Right ventricle myocardium inferior (tissue), 1 donor: ENCODE measurements around the gene CTNNB1. TPM values are rescaled to one million over a fixed set of nuclear protein-coding genes. Genes with fewer than 3 reads are reported as not detected.

Source experiments
- ATAC-seq: fragments of 200-7000 bp; cut with Tn5 transposase; one replicate; pipeline ENCODE4 v1.9.1; 2020; ENCODE audit warnings: mild to moderate bottlenecking, moderate library complexity
- DNase-seq: peaks from one replicate; pipeline ENCODE4 v3.0.0; 2021; ENCODE audit errors: missing footprints
- intact Hi-C: fragments of 100-400 bp; cut with DNase I; formaldehyde crosslinking; loops from one replicate; pipeline ENCODE4 v1.11.0; 2022
- long read RNA-seq: library from polyadenylated mRNA; unstranded; transcript quantifications from one replicate; pipeline ENCODE4 v2.0.0, GENCODE V29; 2021
- total RNA-seq: library from RNA; stranded (reverse); fragmentation: NEBNext Ultra II Directional; extraction: Animal tissue kit (Norgen Biotek cat#: 25700); gene quantifications from one replicate; pipeline ENCODE4 v1.2.1, GENCODE V29; 2021
- donor health status: DM: no; HTN: yes; CAD: no; lungs with severe emphysema.

The CTNNB1 gene
- total RNA-seq, result 160 TPM
- long read RNA-seq, transcript CTNNB1-202 (16 exons, 3,268 nt), result minor isoform, 6 of 35 reads
- long read RNA-seq, transcript CTNNB1-201 (15 exons, 3,947 nt), result major isoform, 10 of 35 reads
- long read RNA-seq, transcript CTNNB1-203 (16 exons, 3,472 nt), result minor isoform, 7 of 35 reads
- long read RNA-seq, partial matches to known transcripts, result 8 of 35 reads
- long read RNA-seq, other reads (novel, unspliced or antisense), result 1 of 35 reads

GRCh38 chr3:41198950-41199865 lies at the start of gene CTNNB1:
CTNNB1 (plus strand) TSS chr3:41199505; CDS start chr3:41224069, 24,564 bp downstream.
- peak; percentile 95 for DNase-seq
- ATAC-seq, result peak; percentile 95
- intact Hi-C loops, result loop anchor here (2.0 to 5.0 kb wide), 2 partner anchors 224 to 322 kb away; no protein-coding TSS in a partner anchor

GRCh38 chr3:41155834-41156233 lies 43.5 kb upstream of the CTNNB1 start:
- ATAC-seq, result no peak
- intact Hi-C loops, result no loop called here

GRCh38 chr3:41158947-41159346 lies 40.4 kb upstream of the CTNNB1 start:
- ATAC-seq (no peak), DNase-seq (no peak)
- intact Hi-C loops, result no loop called here

More at GRCh38 chr3:41155834-41156233, 43.5 kb upstream of the CTNNB1 start:
- no peak for DNase-seq

DNA sequence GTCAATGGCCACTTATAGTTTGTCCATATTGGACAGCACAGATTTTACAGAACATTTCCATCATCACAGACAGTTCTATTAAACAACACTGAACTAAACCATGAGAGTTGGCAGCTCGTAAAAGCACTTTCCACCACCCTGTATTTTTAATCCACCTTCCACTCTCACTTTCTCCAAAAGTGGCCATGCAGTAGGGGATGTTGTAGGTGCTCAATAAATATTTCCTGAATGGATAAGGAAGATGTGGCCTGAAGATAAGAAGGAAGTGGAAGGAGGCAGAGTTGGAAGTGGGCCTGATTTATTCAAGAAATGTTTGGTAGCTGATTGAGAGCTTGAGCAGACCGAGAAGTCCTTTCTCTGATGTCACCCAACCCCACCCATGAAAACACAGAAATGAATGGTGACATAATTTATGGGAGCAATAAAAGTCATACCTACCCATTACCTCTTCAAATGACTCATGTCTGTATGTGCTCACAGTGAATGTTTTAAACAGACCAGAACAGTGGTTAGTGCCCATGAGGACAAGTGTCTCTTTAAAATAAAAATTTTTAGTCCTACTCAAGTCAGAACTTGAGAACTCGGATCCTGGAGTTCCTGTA lies 39.6 kb upstream of the CTNNB1 start:
- DNase-seq (no peak), ATAC-seq (no peak)
- intact Hi-C loops, result no loop called here

GRCh38 chr3:41162541-41162940 lies 36.8 kb upstream of the CTNNB1 start:
- ATAC-seq (no peak), DNase-seq (no peak)
- intact Hi-C loops, result no loop called here

- intact Hi-C loops, result no loop called here
- ATAC-seq, result no peak
Measured at GRCh38 chr3:41163006-41163405, 36.3 kb upstream of the CTNNB1 start.

GRCh38 chr3:41163421-41163820 lies 35.9 kb upstream of the CTNNB1 start:
- no peak for ATAC-seq
- intact Hi-C loops, result no loop called here
- DNase-seq, result no peak

More at GRCh38 chr3:41163006-41163405, 36.3 kb upstream of the CTNNB1 start:
- DNase-seq, result no peak

DNA sequence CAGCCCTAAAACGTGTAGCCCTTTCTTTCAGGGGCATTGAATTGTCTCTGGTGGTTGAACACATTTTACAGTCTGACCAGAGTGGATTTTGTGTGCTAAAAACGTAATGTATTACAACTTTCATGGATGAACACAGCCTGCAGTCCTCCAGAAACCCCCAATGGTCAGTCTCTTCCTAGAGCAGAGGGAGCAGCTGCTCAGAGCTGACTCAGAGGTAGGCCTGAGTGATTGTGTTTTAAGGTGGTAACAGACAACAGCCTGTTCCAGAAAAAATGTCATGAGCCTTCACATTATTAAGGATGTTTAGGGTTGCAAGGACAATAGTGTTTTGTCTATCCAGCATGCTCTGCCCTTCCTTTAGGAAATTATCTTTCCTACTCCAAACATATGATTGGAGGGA lies 34.5 kb upstream of the CTNNB1 start:
- intact Hi-C loops, result no loop called here
- DNase-seq, result no peak
- ATAC-seq, result no peak

- DNase-seq (no peak), ATAC-seq (no peak)
- intact Hi-C loops, result no loop called here
Measured at GRCh38 chr3:41167722-41168497, 31.4 kb upstream of the CTNNB1 start.

- DNase-seq (no peak), ATAC-seq (no peak)
- intact Hi-C loops, result no loop called here
Measured at GRCh38 chr3:41169023-41169422, 30.3 kb upstream of the CTNNB1 start.

- DNase-seq (no peak), ATAC-seq (no peak)
- intact Hi-C loops, result no loop called here
Measured at GRCh38 chr3:41173926-41174885, 25.1 kb upstream of the CTNNB1 start.

GRCh38 chr3:41175365-41175764 lies 23.9 kb upstream of the CTNNB1 start:
- intact Hi-C loops, result no loop called here
- ATAC-seq (no peak), DNase-seq (no peak)

DNA sequence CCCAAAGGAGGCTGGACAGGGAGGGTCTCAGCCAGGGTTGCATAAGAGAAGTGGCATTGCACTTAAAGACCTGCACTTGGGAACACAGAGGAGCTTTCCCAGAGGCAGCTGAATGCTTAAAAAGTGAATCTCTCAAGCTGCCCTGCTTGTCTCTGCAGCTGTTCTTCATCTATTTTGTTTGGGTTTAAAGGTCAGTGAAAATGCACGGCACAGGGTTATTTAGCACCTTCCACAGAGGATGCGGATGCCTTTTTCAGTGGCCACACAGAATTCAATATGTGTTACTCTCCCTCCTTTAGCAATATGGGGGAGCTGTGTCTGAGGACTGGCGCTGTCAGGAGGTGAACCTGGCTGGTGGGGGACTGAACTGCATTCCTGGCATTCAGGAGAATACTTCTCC lies 22.7 kb upstream of the CTNNB1 start:
- ATAC-seq, result no peak
- intact Hi-C loops, result no loop called here
- DNase-seq, result no peak

- DNase-seq, result no peak
- intact Hi-C loops, result no loop called here
Measured at GRCh38 chr3:41178576-41178975, 20.7 kb upstream of the CTNNB1 start.

GRCh38 chr3:41180396-41180795 lies 18.9 kb upstream of the CTNNB1 start:
- DNase-seq (no peak), ATAC-seq (no peak)
- intact Hi-C loops, result no loop called here

More at GRCh38 chr3:41178576-41178975, 20.7 kb upstream of the CTNNB1 start:
- no peak for ATAC-seq

GRCh38 chr3:41182504-41183059 lies 16.7 kb upstream of the CTNNB1 start:
- intact Hi-C loops, result no loop called here
- DNase-seq (no peak), ATAC-seq (no peak)

DNA sequence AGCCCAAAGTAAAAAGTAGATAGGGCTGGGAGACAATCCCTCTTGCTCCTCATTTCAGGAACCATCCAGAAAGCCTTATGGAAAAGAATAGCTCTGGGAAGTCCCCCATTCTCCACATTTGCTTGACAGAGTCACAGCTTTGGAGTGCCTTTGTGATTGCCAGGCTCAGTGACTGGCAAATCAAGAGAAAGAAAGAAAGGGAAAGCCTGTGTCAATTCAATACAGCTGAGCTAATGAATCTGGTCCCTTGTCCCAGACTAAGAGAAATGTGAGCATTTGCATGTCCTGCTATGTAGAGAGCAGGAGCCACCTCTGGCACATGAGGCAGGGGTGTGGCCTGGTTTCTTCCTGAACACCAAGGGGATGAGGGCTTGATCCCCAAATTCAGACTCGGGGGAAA lies 14.9 kb upstream of the CTNNB1 start:
- intact Hi-C loops, result no loop called here
- DNase-seq, result no peak
- no peak for ATAC-seq

- DNase-seq, result no peak
- intact Hi-C loops, result no loop called here
- no peak for ATAC-seq
Measured at GRCh38 chr3:41186297-41186696, 13.0 kb upstream of the CTNNB1 start.
